ENCODE results near the gene PRKAR1A.
"Not testable (repeated sequence)": the region's sequence is repeated elsewhere in the genome, so short reads cannot be mapped to it uniquely, and the experiment has no call there.

Gene PRKAR1A

GRCh38 chr17:68511671-68512246 is 471 bp upstream of the PRKAR1A start:
- DNase-seq, result peak; percentile 64 to 80

- no peak for DNase-seq
Measured at GRCh38 chr17:68512960-68513474, 787 bp downstream of the PRKAR1A start.

DNA sequence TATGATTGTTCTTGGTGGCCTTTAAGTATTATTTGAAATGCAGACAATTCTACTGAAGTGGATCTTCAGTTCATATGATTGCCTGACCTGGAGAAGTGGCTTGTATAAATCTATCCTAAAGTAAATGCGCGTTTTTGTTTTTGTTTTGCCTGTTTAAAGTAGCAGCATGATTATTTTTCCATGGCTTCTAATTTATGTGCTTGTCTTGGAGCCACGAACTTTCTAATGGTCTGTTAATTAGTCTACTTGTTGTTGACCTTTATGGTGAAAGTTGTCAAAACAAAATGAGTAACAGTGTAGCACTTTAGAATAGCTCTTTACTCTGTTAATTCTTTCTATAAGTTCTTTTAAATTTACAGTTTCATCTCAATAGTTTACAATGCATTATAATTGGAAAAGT is 1.7 kb downstream of the PRKAR1A start:
- no peak for DNase-seq

DNA sequence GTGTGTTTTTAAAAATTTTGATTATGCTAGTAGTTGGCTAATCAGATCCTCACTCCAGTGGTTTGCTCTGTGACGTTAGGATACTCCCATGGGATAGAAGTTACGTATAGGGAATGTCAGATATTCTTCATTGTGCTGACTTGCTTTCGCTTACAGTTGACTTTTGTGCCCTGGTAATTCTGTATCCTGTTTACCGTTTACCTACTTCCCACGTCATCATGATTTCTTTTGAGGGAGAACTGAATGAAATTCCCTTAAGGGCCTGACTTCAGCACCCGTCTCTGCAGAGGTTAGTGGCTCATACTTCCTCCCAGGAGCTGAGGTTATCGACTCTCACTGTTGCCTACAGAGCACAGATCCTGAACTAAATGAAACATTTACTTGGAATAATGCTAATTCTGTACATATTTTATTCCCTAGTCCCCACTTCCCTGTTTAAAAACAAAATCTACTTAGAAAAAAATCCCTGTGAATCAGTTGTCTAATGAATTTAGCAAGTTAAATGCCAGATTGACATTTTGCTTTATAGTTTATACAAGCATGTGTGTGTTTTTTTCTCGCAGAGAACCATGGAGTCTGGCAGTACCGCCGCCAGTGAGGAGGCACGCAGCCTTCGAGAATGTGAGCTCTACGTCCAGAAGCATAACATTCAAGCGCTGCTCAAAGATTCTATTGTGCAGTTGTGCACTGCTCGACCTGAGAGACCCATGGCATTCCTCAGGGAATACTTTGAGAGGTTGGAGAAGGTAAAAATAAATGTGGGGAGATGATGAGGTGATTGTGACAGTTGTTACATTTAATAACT is 2.8 kb downstream of the PRKAR1A start:
- no peak for DNase-seq

GRCh38 chr17:68516732-68517131 is 4.5 kb downstream of the PRKAR1A start:
- DNase-seq, result no peak

DNA sequence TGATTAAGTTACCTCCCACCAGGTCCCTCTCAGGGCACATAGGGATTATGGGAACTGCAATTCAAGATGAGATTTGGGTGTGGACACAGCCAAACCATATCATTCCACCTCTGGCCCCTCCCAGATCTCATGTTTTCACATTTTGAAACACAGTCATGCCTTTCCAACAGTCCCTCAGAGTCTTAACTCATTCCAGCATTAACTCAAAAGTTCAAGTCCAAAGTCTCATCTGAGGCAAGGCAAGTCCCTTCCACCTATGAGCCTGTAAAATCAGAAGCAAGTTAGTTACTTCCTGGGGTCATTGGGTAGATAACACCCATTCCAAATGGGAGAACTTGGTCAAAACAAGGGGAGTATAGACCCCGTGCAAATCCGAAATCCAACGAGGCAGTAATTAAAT is 5.4 kb downstream of the PRKAR1A start:
- DNase-seq, result not testable (repeated sequence)

GRCh38 chr17:68518063-68518815 is 6.0 kb downstream of the PRKAR1A start:
- no peak for DNase-seq

- not testable (repeated sequence) for DNase-seq
Measured at GRCh38 chr17:68519051-68519450, 6.8 kb downstream of the PRKAR1A start.

- DNase-seq, result no peak
Measured at GRCh38 chr17:68519911-68520310, 7.7 kb downstream of the PRKAR1A start.

DNA sequence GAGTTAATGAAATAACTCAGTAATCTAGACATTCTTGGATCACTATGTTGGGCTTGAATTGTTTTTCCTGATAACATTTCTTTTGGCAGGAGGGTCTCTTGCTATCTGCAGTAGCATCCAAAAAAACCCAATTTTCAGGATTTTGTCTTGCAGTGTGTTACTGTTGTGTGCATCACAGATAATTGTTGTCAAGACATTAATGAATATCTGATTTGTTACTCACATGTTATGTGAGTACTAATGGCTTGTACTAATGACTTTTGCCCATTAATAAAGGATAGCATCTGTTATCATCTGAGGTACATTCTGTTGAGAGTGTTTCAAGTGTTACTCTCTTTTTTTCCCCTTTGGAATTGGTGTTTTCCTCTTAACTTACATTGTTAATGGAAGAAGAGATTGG is 10.0 kb downstream of the PRKAR1A start:
- no peak for DNase-seq

GRCh38 chr17:68526548-68526947 is 14.3 kb downstream of the PRKAR1A start:
- no peak for DNase-seq

DNA sequence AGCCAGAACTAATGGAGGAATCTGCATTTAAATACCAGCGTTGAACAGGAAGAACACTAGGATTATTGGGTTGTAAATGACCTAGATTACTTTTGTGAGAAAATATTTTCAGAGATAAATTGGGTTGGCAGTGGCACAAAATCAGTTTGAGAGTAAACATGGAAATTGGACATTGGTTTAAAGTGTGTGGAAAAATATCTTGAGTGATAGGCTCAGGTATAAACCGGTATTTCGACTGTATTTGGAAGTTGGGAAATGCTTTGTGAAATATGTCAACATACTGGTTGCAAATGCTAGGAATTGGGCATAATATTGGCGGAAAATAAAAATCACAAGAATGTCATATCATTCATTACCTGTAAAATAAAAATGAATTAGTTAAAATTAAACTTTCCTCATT is 15.1 kb downstream of the PRKAR1A start:
- no peak for DNase-seq

DNA sequence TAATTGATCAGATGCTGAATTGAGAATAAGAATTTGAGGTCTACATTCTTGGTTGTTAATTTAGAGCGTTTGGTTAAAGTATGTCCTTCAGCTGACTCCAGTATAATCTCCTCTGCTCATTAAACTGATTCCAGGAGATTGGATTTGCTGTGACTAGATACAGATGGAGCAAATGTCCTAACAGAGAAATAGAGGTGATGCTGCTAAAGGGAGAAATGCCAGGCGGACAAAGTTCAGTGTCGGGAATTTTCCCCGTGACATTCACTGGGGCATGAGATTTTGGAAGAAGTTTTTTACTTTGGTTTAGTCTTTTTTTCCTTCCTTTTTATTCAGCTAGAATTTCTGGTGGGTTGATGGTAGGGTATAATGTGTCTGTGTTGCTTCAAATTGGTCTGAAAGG is 19.0 kb downstream of the PRKAR1A start:
- no peak for DNase-seq

GRCh38 chr17:68532826-68533225 is 20.6 kb downstream of the PRKAR1A start:
- no peak for DNase-seq

- DNase-seq, result no peak
Measured at GRCh38 chr17:68533887-68534694, 21.9 kb downstream of the PRKAR1A start.

- no peak for DNase-seq
Measured at GRCh38 chr17:68534695-68535088, 22.5 kb downstream of the PRKAR1A start.

GRCh38 chr17:68535922-68536321 is 23.7 kb downstream of the PRKAR1A start:
- DNase-seq, result no peak

GRCh38 chr17:68539548-68540467 is 27.6 kb downstream of the PRKAR1A start:
- DNase-seq, result no peak

- no peak for DNase-seq
Measured at GRCh38 chr17:68540981-68541380, 28.8 kb downstream of the PRKAR1A start.

DNA sequence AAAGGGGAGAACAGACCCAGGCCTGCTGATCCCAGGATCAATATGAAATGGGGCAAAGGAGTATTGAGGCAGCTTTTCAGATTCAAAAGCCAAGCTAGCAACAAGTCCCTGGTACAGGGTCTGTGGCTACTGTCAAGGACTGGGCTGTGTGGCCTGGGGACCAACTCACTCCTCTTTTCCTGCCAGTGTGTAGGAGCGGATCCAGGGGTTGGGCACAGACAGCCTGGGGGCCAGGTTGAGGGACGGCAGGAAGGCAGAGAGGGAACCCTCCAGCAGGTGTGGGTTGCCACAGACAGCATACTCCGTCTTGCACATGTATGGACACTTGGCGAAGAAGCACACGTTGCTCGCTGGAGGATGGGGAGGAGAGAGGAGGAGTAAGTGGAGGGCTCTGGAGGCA is 29.6 kb downstream of the PRKAR1A start:
- no peak for DNase-seq

DNA sequence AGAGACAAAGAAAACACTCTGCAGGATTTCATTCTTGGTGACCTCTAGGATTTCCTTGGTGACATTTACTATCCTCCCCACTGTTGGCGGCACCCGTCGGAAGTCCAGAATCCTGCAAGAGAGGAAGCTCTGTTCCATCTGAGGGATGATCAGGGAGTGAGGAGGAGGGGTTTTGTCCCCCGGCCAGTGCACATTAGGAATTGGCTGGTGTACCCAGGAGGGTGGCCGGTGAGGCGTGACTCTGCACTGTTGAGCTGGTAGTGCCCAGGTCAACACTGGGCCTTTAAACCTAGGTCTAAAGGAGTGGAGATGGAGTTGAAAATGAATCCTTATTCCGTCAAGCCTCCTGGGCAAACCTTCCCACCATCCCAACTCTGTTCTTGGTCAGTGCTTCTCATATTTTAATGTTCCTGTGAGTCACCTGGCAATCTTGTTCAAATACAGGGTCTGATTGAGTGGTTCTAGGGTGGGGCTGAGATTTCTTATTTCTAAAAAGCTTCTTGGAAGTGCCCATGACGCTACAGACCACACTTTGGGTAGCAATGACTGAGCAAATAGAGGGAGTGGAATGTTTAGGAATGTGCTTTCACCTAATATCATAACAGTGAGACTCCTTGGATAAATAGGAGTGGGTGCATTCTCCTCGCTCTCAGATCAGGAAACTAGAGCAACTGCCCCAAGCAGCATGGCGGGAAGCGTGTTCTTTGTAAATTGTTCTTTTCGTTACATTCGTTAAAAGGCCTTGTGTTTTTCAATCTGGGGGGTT is 30.7 kb downstream of the PRKAR1A start:
- DNase-seq, result no peak
